ENCODE results near the gene DOCK11.

Gene DOCK11

GRCh38 chrX:118595501-118596042 lies 100.0 kb downstream of the DOCK11 start:
- no peak overlapping the region for H3K4me3 ChIP-seq (ENCODE audit: low read depth, low read length, poor library complexity, severe bottlenecking)

GRCh38 chrX:118596390-118596789 lies 100.8 kb downstream of the DOCK11 start:
- Histone ChIP-seq H3K9me2 (ENCODE audit: low read depth, low read length) (no peaks in the 10 kb centered on the region), H3F3A (ENCODE audit: insufficient read depth, low read length) (no peaks in the 10 kb centered on the region), H3K9me3 (ENCODE audit: low read length) (no peaks in the 10 kb centered on the region), H3K4me1 (ENCODE audit: insufficient read depth, low read length, severe bottlenecking) (peaks cover 4% of the 10 kb centered on the region), H4K20me1 (ENCODE audit: insufficient read depth, low read length) (no peaks in the 10 kb centered on the region), H3K27me3 (ENCODE audit: insufficient read depth, low read length) (no peaks in the 10 kb centered on the region), H3K27ac (ENCODE audit: low read depth, low read length, poor library complexity, severe bottlenecking) (no peak overlapping the region), H3K36me3 (ENCODE audit: insufficient read depth, low read length) (no peaks in the 10 kb centered on the region), H3K79me2 (ENCODE audit: insufficient read depth, low read length) (no peaks in the 10 kb centered on the region), H3K9ac (ENCODE audit: low read length) (no peak overlapping the region), H3K4me3 (ENCODE audit: low read depth, low read length, poor library complexity, severe bottlenecking) (no peak overlapping the region), H2AFZ (ENCODE audit: low read length) (no peak overlapping the region), H3K4me2 (ENCODE audit: low read length) (no peak overlapping the region)
- no peak for TF ChIP-seq EZH2 (IDR thresholded peaks at IDR 0.05; ENCODE audit: borderline replicate concordance, low read length)
- TF ChIP-seq CTCF (IDR thresholded peaks at IDR 0.05; ENCODE audit: low read length) = no peak

More at GRCh38 chrX:118595501-118596042, 100.0 kb downstream of the DOCK11 start:
- H4K20me1 ChIP-seq (ENCODE audit: insufficient read depth, low read length) = no peaks in the 10 kb centered on the region
- TF ChIP-seq CTCF (IDR thresholded peaks at IDR 0.05; ENCODE audit: low read length) (no peak), EZH2 (IDR thresholded peaks at IDR 0.05; ENCODE audit: borderline replicate concordance, low read length) (no peak)
- H3K9me3 ChIP-seq (ENCODE audit: low read length) = no peaks in the 10 kb centered on the region
- no peak overlapping the region for H2AFZ ChIP-seq (ENCODE audit: low read length)
- no peaks in the 10 kb centered on the region for H3K79me2 ChIP-seq (ENCODE audit: insufficient read depth, low read length)
- H3K4me2 ChIP-seq (ENCODE audit: low read length) = no peak overlapping the region
- no peaks in the 10 kb centered on the region for H3F3A ChIP-seq (ENCODE audit: insufficient read depth, low read length)
- no peak overlapping the region for H3K9ac ChIP-seq (ENCODE audit: low read length)
- H3K27ac ChIP-seq (ENCODE audit: low read depth, low read length, poor library complexity, severe bottlenecking) = no peak overlapping the region
- H3K27me3 ChIP-seq (ENCODE audit: insufficient read depth, low read length) = no peaks in the 10 kb centered on the region
- no peaks in the 10 kb centered on the region for H3K36me3 ChIP-seq (ENCODE audit: insufficient read depth, low read length)
- peaks cover 4% of the 10 kb centered on the region for H3K4me1 ChIP-seq (ENCODE audit: insufficient read depth, low read length, severe bottlenecking)
- H3K9me2 ChIP-seq (ENCODE audit: low read depth, low read length) = no peaks in the 10 kb centered on the region

- H3K4me3 ChIP-seq (ENCODE audit: low read depth, low read length, poor library complexity, severe bottlenecking) = no peak overlapping the region
- H3F3A ChIP-seq (ENCODE audit: insufficient read depth, low read length) = no peaks in the 10 kb centered on the region
- no peaks in the 10 kb centered on the region for H3K9me2 ChIP-seq (ENCODE audit: low read depth, low read length)
- H4K20me1 ChIP-seq (ENCODE audit: insufficient read depth, low read length) = no peaks in the 10 kb centered on the region
- no peaks in the 10 kb centered on the region for H3K27me3 ChIP-seq (ENCODE audit: insufficient read depth, low read length)
- H3K9ac ChIP-seq (ENCODE audit: low read length) = no peak overlapping the region
- H3K36me3 ChIP-seq (ENCODE audit: insufficient read depth, low read length) = peaks cover 9% of the 10 kb centered on the region; the same call in 1 of the 2 replicates
- no peak overlapping the region for H3K4me2 ChIP-seq (ENCODE audit: low read length)
- no peaks in the 10 kb centered on the region for H3K79me2 ChIP-seq (ENCODE audit: insufficient read depth, low read length)
- no peak overlapping the region for H3K27ac ChIP-seq (ENCODE audit: low read depth, low read length, poor library complexity, severe bottlenecking)
- H2AFZ ChIP-seq (ENCODE audit: low read length) = no peak overlapping the region
- TF ChIP-seq CTCF (IDR thresholded peaks at IDR 0.05; ENCODE audit: low read length) (peak; percentile 73), EZH2 (IDR thresholded peaks at IDR 0.05; ENCODE audit: borderline replicate concordance, low read length) (no peak)
- no peaks in the 10 kb centered on the region for H3K9me3 ChIP-seq (ENCODE audit: low read length)
- peaks cover under 1% of the 10 kb centered on the region for H3K4me1 ChIP-seq (ENCODE audit: insufficient read depth, low read length, severe bottlenecking)
Measured at GRCh38 chrX:118603981-118604380, 108.4 kb downstream of the DOCK11 start.
